Thymus (tissue), 11 donors: ENCODE data around the gene HTR3B. TPM values are rescaled to one million over a fixed set of nuclear protein-coding genes. Genes with fewer than 3 reads are reported as not detected.
"Not testable (repeated sequence)": the region's sequence is repeated elsewhere in the genome, so short reads cannot be mapped to it uniquely, and the experiment has no call there.

Source experiments
- DNase-seq, 9 donors: peaks; one replicate each; pipeline ENCODE4 v3.0.0-alpha.2; 2013; ENCODE audit warnings: low spot score in 9 of 9, low read depth in 6 of 9, missing footprints in 1 of 9
- H3K27ac ChIP-seq, 2 donors: one replicate each; pipeline ENCODE4 v1.5.1; 2013; ENCODE audit warnings: control low read depth in 1 of 2, low read depth in 1 of 2, low read length in 1 of 2, mild to moderate bottlenecking in 1 of 2, moderate library complexity in 1 of 2
- H3K27me3 ChIP-seq, 2 donors: one replicate each; pipeline ENCODE4 v1.5.1; 2013; ENCODE audit warnings: low read length in 1 of 2; ENCODE audit not compliant: control insufficient read depth in 2 of 2, insufficient read depth in 1 of 2
- H3K36me3 ChIP-seq, 2 donors: one replicate each; pipeline ENCODE4 v1.5.1; 2013; ENCODE audit warnings: low read length in 1 of 2, mild to moderate bottlenecking in 1 of 2, moderate library complexity in 1 of 2; ENCODE audit not compliant: control insufficient read depth in 2 of 2, insufficient read depth in 2 of 2
- H3K4me1 ChIP-seq, 2 donors: one replicate each; pipeline ENCODE4 v1.5.1; 2013; ENCODE audit warnings: low read length in 2 of 2; ENCODE audit not compliant: control insufficient read depth in 2 of 2, insufficient read depth in 2 of 2
- H3K4me3 ChIP-seq, 2 donors: one replicate each; pipeline ENCODE4 v1.5.1; 2013; ENCODE audit warnings: low read length in 2 of 2, control low read depth in 1 of 2, mild to moderate bottlenecking in 1 of 2
- H3K9me3 ChIP-seq, 2 donors: one replicate each; pipeline ENCODE4 v1.5.1; 2013; ENCODE audit warnings: low read length in 1 of 2, mild to moderate bottlenecking in 1 of 2; ENCODE audit not compliant: control insufficient read depth in 2 of 2, insufficient read depth in 1 of 2
- WGBS: extraction: QIAGEN DNeasy Blood & Tissue Kit; methylation state at CpG from one replicate; pipeline ENCODE4 v1.1.7; 2013; 5-methylcytosine and 5-hydroxymethylcytosine counted together
- polyA plus RNA-seq: library from polyadenylated mRNA; stranded (reverse); fragments of 200-250 nt; gene quantifications from one replicate; pipeline ENCODE4 v1.2.3, GENCODE V29; 2013
- total RNA-seq: library from RNA; stranded (reverse); fragments of 120-200 nt; gene quantifications from one replicate; pipeline ENCODE4 v1.2.4, GENCODE V29; 2013
- donor health status: healthy.

The HTR3B gene
- total and polyA plus RNA-seq, 2 donors = 0.09 to 0.11 TPM

- WGBS = 96% methylated on average over 4 of the region's 4 CpGs
- not testable (repeated sequence) for H3K4me3 ChIP-seq, H3K27me3 ChIP-seq, DNase-seq, H3K36me3 ChIP-seq, H3K9me3 ChIP-seq, H3K4me1 ChIP-seq, H3K27ac ChIP-seq
Measured at GRCh38 chr11:113879446-113879845, 25.1 kb upstream of the HTR3B start.

GRCh38 chr11:113880971-113881370 is 23.6 kb upstream of the HTR3B start:
- 94% methylated on average over 4 of the region's 4 CpGs for WGBS
- H3K4me1 ChIP-seq = peaks cover 0 to 5% of the 10 kb centered on the region in 2 donors

GRCh38 chr11:113881856-113882255 is 22.7 kb upstream of the HTR3B start:
- peaks cover 0 to 5% of the 10 kb centered on the region in 2 donors for H3K4me1 ChIP-seq
- no peaks in the 10 kb centered on the region for H3K27me3 ChIP-seq
- H3K36me3 ChIP-seq = no peaks in the 10 kb centered on the region
- H3K27ac ChIP-seq = no peak overlapping the region
- 94% methylated on average over 1 of the region's 1 CpG for WGBS
- DNase-seq = no peak
- no peak overlapping the region for H3K4me3 ChIP-seq
- H3K9me3 ChIP-seq = peaks cover 0 to 8% of the 10 kb centered on the region in 2 donors

More at GRCh38 chr11:113880971-113881370, 23.6 kb upstream of the HTR3B start:
- Histone ChIP-seq H3K4me3 (no peak overlapping the region), H3K36me3 (no peaks in the 10 kb centered on the region), H3K9me3 (peaks cover 0 to 8% of the 10 kb centered on the region in 2 donors), H3K27ac (no peak overlapping the region), H3K27me3 (no peaks in the 10 kb centered on the region)
- DNase-seq = no peak

GRCh38 chr11:113884361-113884836 is 20.2 kb upstream of the HTR3B start:
- 92% methylated on average over 7 of the region's 7 CpGs for WGBS
- Histone ChIP-seq H3K27me3 (no peaks in the 10 kb centered on the region), H3K27ac (no peak overlapping the region), H3K4me1 (no peaks in the 10 kb centered on the region), H3K9me3 (peaks cover 0 to 4% of the 10 kb centered on the region in 2 donors), H3K4me3 (no peak overlapping the region), H3K36me3 (no peaks in the 10 kb centered on the region)
- DNase-seq = no peak

GRCh38 chr11:113885897-113886296 is 18.7 kb upstream of the HTR3B start:
- DNase-seq = no peak
- 93% methylated on average over 6 of the region's 6 CpGs for WGBS

GRCh38 chr11:113888848-113889247 is 15.7 kb upstream of the HTR3B start:
- Histone ChIP-seq H3K27me3 (no peaks in the 10 kb centered on the region), H3K9me3 (no peaks in the 10 kb centered on the region), H3K4me3 (no peak overlapping the region), H3K36me3 (no peaks in the 10 kb centered on the region), H3K4me1 (no peaks in the 10 kb centered on the region), H3K27ac (no peak overlapping the region)
- DNase-seq = no peak

More at GRCh38 chr11:113885897-113886296, 18.7 kb upstream of the HTR3B start:
- H3K9me3 ChIP-seq = no peaks in the 10 kb centered on the region
- no peak overlapping the region for H3K4me3 ChIP-seq
- H3K36me3 ChIP-seq = no peaks in the 10 kb centered on the region
- H3K4me1 ChIP-seq = no peaks in the 10 kb centered on the region
- H3K27me3 ChIP-seq = no peaks in the 10 kb centered on the region
- H3K27ac ChIP-seq = no peak overlapping the region

GRCh38 chr11:113894421-113894996 is 10.1 kb upstream of the HTR3B start:
- Histone ChIP-seq H3K36me3 (no peaks in the 10 kb centered on the region), H3K4me1 (no peaks in the 10 kb centered on the region), H3K27me3 (no peaks in the 10 kb centered on the region), H3K9me3 (no peaks in the 10 kb centered on the region), H3K4me3 (no peak overlapping the region), H3K27ac (no peak overlapping the region)
- no peak for DNase-seq
- 71% methylated on average over 9 of the region's 9 CpGs for WGBS

GRCh38 chr11:113895367-113896155 is 9.0 kb upstream of the HTR3B start:
- WGBS = 88% methylated on average over 10 of the region's 10 CpGs
- no peaks in the 10 kb centered on the region for H3K27me3 ChIP-seq
- no peaks in the 10 kb centered on the region for H3K36me3 ChIP-seq
- no peak overlapping the region for H3K4me3 ChIP-seq
- no peak for DNase-seq
- H3K27ac ChIP-seq = no peak overlapping the region
- no peaks in the 10 kb centered on the region for H3K9me3 ChIP-seq
- no peaks in the 10 kb centered on the region for H3K4me1 ChIP-seq

- no peak overlapping the region for H3K4me3 ChIP-seq
- whole genome bisulfite sequencing = 33% methylated on average over 10 of the region's 10 CpGs
- peak in 6 of 9 donors; percentile 17 to 47 (median 27) for DNase-seq
Measured at GRCh38 chr11:113896156-113896879, 8.3 kb upstream of the HTR3B start.

More at GRCh38 chr11:113896156-113896879, 8.3 kb upstream of the HTR3B start:
- Histone ChIP-seq H3K4me1 (no peaks in the 10 kb centered on the region), H3K9me3 (no peaks in the 10 kb centered on the region), H3K36me3 (no peaks in the 10 kb centered on the region), H3K27me3 (no peaks in the 10 kb centered on the region), H3K27ac (no peak overlapping the region)
